Neural crest cell (in vitro differentiated cells): ENCODE results near the gene SHTN1. TPM values are rescaled to one million over a fixed set of nuclear protein-coding genes. Genes with fewer than 3 reads are reported as not detected.

Source experiments
- DNase-seq: peaks from one replicate; pipeline ENCODE4 v3.0.0; 2021; ENCODE audit warnings: low read depth, mixed read lengths, low spot score
- H3K27ac Mint-ChIP-seq: one replicate; pipeline ENCODE4 v1.8.0; 2021; ENCODE audit warnings: mild to moderate bottlenecking, mixed read lengths; ENCODE audit not compliant: unreplicated experiment
- H3K27me3 Mint-ChIP-seq: 2 replicates; pipeline ENCODE4 v1.8.0; 2021; ENCODE audit warnings: low read depth, mild to moderate bottlenecking, mixed read lengths
- H3K36me3 Mint-ChIP-seq: 2 replicates; pipeline ENCODE4 v1.8.0; 2021; ENCODE audit warnings: low read depth, mild to moderate bottlenecking, mixed read lengths
- H3K4me1 Mint-ChIP-seq: 2 replicates; pipeline ENCODE4 v1.8.0; 2021; ENCODE audit warnings: mixed read lengths
- H3K4me3 Mint-ChIP-seq: one replicate; pipeline ENCODE4 v1.8.0; 2021; ENCODE audit warnings: mild to moderate bottlenecking, mixed read lengths
- H3K9me3 Mint-ChIP-seq: 2 replicates; pipeline ENCODE4 v1.8.0; 2021; ENCODE audit warnings: mixed read lengths
- long read RNA-seq: library from polyadenylated mRNA; unstranded; transcript quantifications from one replicate; pipeline ENCODE4 v2.0.0, GENCODE V29; 2020
- total RNA-seq: library from RNA; stranded (reverse); gene quantifications from 2 replicates; pipeline ENCODE4 v1.2.1, GENCODE V29; 2021
- TF ChIP-seq, protein P1 (sequence below): fragments of 200-600 bp; sonication (generic); conservative IDR thresholded peaks from 2 replicates; pipeline ENCODE4 v1.5.0; 2021; ENCODE audit warnings: antibody characterized with exemption, mild to moderate bottlenecking

SHTN1 gene, protein sequence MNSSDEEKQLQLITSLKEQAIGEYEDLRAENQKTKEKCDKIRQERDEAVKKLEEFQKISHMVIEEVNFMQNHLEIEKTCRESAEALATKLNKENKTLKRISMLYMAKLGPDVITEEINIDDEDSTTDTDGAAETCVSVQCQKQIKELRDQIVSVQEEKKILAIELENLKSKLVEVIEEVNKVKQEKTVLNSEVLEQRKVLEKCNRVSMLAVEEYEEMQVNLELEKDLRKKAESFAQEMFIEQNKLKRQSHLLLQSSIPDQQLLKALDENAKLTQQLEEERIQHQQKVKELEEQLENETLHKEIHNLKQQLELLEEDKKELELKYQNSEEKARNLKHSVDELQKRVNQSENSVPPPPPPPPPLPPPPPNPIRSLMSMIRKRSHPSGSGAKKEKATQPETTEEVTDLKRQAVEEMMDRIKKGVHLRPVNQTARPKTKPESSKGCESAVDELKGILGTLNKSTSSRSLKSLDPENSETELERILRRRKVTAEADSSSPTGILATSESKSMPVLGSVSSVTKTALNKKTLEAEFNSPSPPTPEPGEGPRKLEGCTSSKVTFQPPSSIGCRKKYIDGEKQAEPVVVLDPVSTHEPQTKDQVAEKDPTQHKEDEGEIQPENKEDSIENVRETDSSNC
- 10.0 and 10.5 TPM in 2 replicates for total RNA-seq
- long read RNA-seq, full-length matches to known transcripts, result 2 of 5 reads
- long read RNA-seq, partial matches to known transcripts, result 2 of 5 reads
- long read RNA-seq, other reads (novel, unspliced or antisense), result 1 of 5 reads

DNA sequence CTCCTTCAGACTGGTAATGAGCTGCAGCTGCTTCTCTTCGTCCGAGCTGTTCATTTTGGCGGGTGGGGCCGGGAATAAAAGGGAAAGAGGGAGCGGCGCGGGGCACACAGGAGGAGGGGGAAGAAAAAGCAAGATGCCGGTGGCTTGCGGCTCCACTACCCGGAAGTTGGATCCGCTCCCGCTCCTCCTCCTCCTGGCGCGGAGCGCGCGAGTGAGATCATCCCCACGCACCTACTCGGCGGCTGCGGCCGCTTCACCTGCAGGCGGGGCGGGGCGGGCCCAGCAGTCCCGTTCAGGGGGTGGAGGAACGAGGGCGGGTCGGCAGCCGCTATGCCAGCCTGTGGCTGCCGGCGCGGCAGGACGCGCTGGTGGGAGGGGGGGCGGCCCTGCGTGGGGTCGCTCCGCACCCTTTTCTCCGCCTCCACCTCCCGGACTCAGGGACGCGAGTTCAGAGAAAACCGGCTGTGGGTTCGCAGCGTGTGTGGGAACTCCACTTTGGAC is at the start of gene SHTN1:
SHTN1 (minus strand) TSS at position 162 of the 501 bp plus-strand sequence; CDS start at position 54, 108 bp downstream.
- peaks cover 13% of the 10 kb centered on the region for H3K4me1 Mint-ChIP-seq
- H3K27ac Mint-ChIP-seq, result peak within 1 kb of the TSS; percentile 75
- TF ChIP-seq, protein P1, sequence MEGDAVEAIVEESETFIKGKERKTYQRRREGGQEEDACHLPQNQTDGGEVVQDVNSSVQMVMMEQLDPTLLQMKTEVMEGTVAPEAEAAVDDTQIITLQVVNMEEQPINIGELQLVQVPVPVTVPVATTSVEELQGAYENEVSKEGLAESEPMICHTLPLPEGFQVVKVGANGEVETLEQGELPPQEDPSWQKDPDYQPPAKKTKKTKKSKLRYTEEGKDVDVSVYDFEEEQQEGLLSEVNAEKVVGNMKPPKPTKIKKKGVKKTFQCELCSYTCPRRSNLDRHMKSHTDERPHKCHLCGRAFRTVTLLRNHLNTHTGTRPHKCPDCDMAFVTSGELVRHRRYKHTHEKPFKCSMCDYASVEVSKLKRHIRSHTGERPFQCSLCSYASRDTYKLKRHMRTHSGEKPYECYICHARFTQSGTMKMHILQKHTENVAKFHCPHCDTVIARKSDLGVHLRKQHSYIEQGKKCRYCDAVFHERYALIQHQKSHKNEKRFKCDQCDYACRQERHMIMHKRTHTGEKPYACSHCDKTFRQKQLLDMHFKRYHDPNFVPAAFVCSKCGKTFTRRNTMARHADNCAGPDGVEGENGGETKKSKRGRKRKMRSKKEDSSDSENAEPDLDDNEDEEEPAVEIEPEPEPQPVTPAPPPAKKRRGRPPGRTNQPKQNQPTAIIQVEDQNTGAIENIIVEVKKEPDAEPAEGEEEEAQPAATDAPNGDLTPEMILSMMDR, result no peak
- H3K36me3 Mint-ChIP-seq, result no peaks in the 10 kb centered on the region
- no peaks in the 10 kb centered on the region for H3K9me3 Mint-ChIP-seq
- peak within 1 kb of the TSS; percentile 92 for H3K4me3 Mint-ChIP-seq
- DNase-seq, result peak; percentile 30
- H3K27me3 Mint-ChIP-seq, result peaks cover 14% of the 10 kb centered on the region

DNA sequence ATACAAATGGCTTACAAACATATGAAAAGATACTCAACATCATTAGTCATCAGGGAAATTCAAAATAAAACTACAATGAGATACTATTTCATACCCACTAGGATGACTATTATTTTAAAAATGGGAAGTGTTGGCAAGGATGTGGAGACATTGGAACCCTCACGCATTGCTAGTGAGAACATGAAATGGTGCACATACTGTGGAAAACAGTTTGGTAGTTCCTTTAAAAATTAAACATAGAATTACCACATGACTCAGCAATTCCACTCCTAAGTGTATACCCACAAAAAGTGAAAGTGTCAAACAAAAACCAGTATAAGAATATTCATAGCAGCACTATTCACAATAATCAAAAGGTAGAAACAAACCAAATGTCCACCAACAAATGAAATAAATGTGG is 48.5 kb upstream of the SHTN1 start:
- Mint-ChIP-seq H3K36me3 (peaks cover 7% of the 10 kb centered on the region), H3K9me3 (peaks cover 12% of the 10 kb centered on the region), H3K4me3 (no peak overlapping the region), H3K27ac (no peak overlapping the region), H3K27me3 (peaks cover 14% of the 10 kb centered on the region), H3K4me1 (no peaks in the 10 kb centered on the region)
- TF ChIP-seq, protein P1, result no peak
- no peak for DNase-seq

DNA sequence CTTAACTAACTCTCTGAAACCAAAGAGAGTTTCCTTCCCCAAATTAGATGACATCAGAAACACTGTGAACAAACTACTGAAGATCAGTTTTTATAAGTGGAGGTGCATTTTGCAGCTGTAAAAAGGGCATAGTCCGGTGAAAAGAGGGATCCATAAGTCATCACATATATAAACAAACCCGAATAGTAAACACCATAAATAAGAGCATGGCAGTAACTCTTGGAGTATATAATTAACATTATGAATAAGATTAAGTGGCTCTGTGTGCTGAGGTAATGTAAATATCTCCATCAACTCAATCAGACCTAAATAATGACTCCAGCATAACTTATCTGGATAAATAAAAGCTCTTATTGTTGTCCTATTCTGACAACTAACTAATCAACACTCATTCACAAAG is 43.0 kb upstream of the SHTN1 start:
- TF ChIP-seq, protein P1, result no peak
- DNase-seq, result no peak
- Mint-ChIP-seq H3K9me3 (peaks cover 22% of the 10 kb centered on the region), H3K27me3 (peaks cover 4% of the 10 kb centered on the region), H3K27ac (no peak overlapping the region), H3K36me3 (peaks cover 7% of the 10 kb centered on the region), H3K4me3 (no peak overlapping the region), H3K4me1 (no peaks in the 10 kb centered on the region)

DNA sequence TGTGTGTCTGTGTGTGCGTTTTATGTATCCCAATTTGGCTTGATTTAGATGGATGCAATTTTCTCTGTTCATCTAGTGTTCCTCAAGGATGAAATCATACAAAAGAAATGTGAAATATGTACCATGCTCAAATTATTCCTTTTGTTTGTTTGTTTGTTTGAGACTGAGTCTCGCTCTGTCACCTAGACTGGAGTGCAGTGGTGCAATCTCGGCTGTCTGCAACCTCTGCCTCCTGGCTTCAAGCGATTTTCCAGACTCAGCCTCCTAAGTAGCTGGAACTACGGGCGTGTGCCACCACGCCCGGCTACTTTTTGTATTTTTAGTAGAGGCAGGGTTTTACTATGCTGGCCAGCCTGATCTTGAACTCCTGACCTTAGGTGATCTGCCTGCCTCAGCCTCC is 11.3 kb upstream of the SHTN1 start:
- Mint-ChIP-seq H3K4me3 (no peak overlapping the region), H3K27ac (no peak overlapping the region), H3K36me3 (no peaks in the 10 kb centered on the region), H3K9me3 (no peaks in the 10 kb centered on the region), H3K4me1 (no peaks in the 10 kb centered on the region), H3K27me3 (peaks cover 6% of the 10 kb centered on the region)
- TF ChIP-seq, protein P1, result no peak
- no peak for DNase-seq

DNA sequence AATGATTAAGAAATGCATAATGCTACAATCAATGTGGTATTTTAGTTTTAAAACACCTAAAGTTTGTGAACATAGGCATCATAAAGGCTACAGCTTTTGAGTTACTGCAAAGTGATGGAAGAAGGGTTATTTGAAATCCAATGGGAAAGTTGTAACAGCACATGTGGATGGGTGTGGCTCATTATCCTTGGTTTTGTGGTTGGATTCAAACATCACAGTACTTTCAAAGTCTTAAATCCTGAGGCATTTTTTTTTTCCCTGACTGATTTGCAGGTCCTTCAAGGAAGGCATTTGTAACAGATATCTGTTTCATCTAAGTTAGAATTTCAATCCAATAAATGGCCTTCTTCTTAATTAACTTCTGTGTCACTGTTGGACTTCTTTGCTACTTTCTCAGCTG is 9.8 kb upstream of the SHTN1 start:
- H3K27ac Mint-ChIP-seq, result no peak overlapping the region
- H3K27me3 Mint-ChIP-seq, result peaks cover 6% of the 10 kb centered on the region
- H3K36me3 Mint-ChIP-seq, result no peaks in the 10 kb centered on the region
- TF ChIP-seq, protein P1, result no peak
- H3K4me1 Mint-ChIP-seq, result no peaks in the 10 kb centered on the region
- H3K9me3 Mint-ChIP-seq, result no peaks in the 10 kb centered on the region
- DNase-seq, result no peak
- no peak overlapping the region for H3K4me3 Mint-ChIP-seq
